A673 (cell line): Measurements from ENCODE around the gene GPR31. TPM values are rescaled to one million over a fixed set of nuclear protein-coding genes. Genes with fewer than 3 reads are reported as not detected.

Experiments used
- BruUV-seq: library from RNA; stranded (reverse); fragments of 400-500 nt; replicated peaks from 2 replicates; lab custom pipeline; 2021; lab: Mats Ljungman, UMichigan
- CTCF ChIA-PET: fragments of 300-600 bp; sonication (Branson Sonifier 250); formaldehyde crosslinking; loops from one replicate; lab custom pipeline; 2022; ENCODE audit warnings: antibody characterized with exemption; lab: Charles Lee
- POLR2A ChIA-PET: fragments of 300-600 bp; sonication (Branson Sonifier 250); formaldehyde crosslinking; loops from one replicate; lab custom pipeline; 2022; ENCODE audit warnings: antibody characterized with exemption; ENCODE audit not compliant: low non-redundant PET; lab: Charles Lee
- DNase-seq: peaks from one replicate; pipeline ENCODE4 v3.0.0-alpha.2; 2015; ENCODE audit warnings: low spot score
- H3K27ac ChIP-seq: fragments of 200-600 bp; sonication (generic); 2 replicates; pipeline ENCODE4 v1.5.1; 2016; ENCODE audit warnings: mixed run types, low read depth, mild to moderate bottlenecking, mixed read lengths, antibody characterized with exemption, low read length; ENCODE audit not compliant: poor library complexity, severe bottlenecking
- H3K27me3 ChIP-seq: fragments of 200-600 bp; sonication (generic); replicated peaks from 2 replicates; pipeline ENCODE4 v1.6.1; 2017; ENCODE audit warnings: mixed run types, low read depth, mild to moderate bottlenecking, mixed read lengths, antibody characterized with exemption, low read length; ENCODE audit not compliant: insufficient read depth, poor library complexity
- H3K36me3 ChIP-seq: fragments of 200-600 bp; sonication (generic); 2 replicates; pipeline ENCODE4 v1.6.1; 2016; ENCODE audit warnings: mixed run types, mild to moderate bottlenecking, mixed read lengths, antibody characterized with exemption, low read length; ENCODE audit not compliant: insufficient read depth, poor library complexity, severe bottlenecking
- H3K4me1 ChIP-seq: fragments of 200-600 bp; sonication (generic); 2 replicates; pipeline ENCODE4 v1.6.1; 2017; ENCODE audit warnings: mixed run types, mild to moderate bottlenecking, mixed read lengths, antibody characterized with exemption, low read length; ENCODE audit not compliant: insufficient read depth, poor library complexity, severe bottlenecking
- H3K4me3 ChIP-seq: fragments of 200-600 bp; sonication (generic); 2 replicates; pipeline ENCODE4 v1.5.1; 2016; ENCODE audit warnings: low read depth, mixed run types, mild to moderate bottlenecking, mixed read lengths, low read length; ENCODE audit not compliant: poor library complexity, severe bottlenecking
- H3K9me3 ChIP-seq: fragments of 200-600 bp; sonication (generic); 2 replicates; pipeline ENCODE4 v1.6.1; 2016; ENCODE audit warnings: mixed run types, low read depth, mild to moderate bottlenecking, mixed read lengths, antibody characterized with exemption, low read length; ENCODE audit not compliant: poor library complexity, severe bottlenecking
- EZH2 ChIP-seq: fragments of 200-600 bp; sonication (generic); IDR thresholded peaks from 2 replicates; pipeline ENCODE4 v1.6.1; 2017; ENCODE audit warnings: borderline replicate concordance, low read depth, mild to moderate bottlenecking, mixed read lengths, antibody characterized with exemption, low read length; ENCODE audit not compliant: poor library complexity, severe bottlenecking
- intact Hi-C: fragments of 100-400 bp; cut with micrococcal nuclease; formaldehyde crosslinking; loops from one replicate; pipeline ENCODE4 v1.10.0; 2022; ENCODE audit not compliant: unreplicated experiment
- total RNA-seq: library from RNA; stranded (reverse); gene quantifications from 2 replicates; pipeline ENCODE4 v1.2.3, GENCODE V29; 2021
- TF ChIP-seq, protein P1 (sequence below): fragments of 300-800, 200-600 bp; sonication (generic); conservative IDR thresholded peaks from 2 replicates; pipeline ENCODE4 v1.5.1; 2017; ENCODE audit warnings: low read depth, mild to moderate bottlenecking, antibody characterized with exemption, low read length, moderate library complexity, mixed read lengths

Gene GPR31
- total RNA-seq, 1 experiment from 2014 or later: not detected

- H3K4me1 ChIP-seq: no peaks in the 10 kb centered on the region
- no peaks in the 10 kb centered on the region for H3K36me3 ChIP-seq
- no peaks in the 10 kb centered on the region for H3K9me3 ChIP-seq
- no peak for TF ChIP-seq EZH2
- TF ChIP-seq, protein P1, sequence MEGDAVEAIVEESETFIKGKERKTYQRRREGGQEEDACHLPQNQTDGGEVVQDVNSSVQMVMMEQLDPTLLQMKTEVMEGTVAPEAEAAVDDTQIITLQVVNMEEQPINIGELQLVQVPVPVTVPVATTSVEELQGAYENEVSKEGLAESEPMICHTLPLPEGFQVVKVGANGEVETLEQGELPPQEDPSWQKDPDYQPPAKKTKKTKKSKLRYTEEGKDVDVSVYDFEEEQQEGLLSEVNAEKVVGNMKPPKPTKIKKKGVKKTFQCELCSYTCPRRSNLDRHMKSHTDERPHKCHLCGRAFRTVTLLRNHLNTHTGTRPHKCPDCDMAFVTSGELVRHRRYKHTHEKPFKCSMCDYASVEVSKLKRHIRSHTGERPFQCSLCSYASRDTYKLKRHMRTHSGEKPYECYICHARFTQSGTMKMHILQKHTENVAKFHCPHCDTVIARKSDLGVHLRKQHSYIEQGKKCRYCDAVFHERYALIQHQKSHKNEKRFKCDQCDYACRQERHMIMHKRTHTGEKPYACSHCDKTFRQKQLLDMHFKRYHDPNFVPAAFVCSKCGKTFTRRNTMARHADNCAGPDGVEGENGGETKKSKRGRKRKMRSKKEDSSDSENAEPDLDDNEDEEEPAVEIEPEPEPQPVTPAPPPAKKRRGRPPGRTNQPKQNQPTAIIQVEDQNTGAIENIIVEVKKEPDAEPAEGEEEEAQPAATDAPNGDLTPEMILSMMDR: peak; percentile 20; the same call in 1 of the 2 replicates
- no peak overlapping the region for H3K4me3 ChIP-seq
- intact Hi-C loops: no loop called here
- CTCF ChIA-PET: no interaction called here
- peaks cover 18% of the 10 kb centered on the region for H3K27me3 ChIP-seq
- POLR2A ChIA-PET: no interaction called here
- H3K27ac ChIP-seq: no peak overlapping the region
- BruUV-seq: no TSS peak
- DNase-seq: no peak
These were observed 42.7 kb downstream of the GPR31 start for GRCh38 chr6:167115054-167115453.

DNA sequence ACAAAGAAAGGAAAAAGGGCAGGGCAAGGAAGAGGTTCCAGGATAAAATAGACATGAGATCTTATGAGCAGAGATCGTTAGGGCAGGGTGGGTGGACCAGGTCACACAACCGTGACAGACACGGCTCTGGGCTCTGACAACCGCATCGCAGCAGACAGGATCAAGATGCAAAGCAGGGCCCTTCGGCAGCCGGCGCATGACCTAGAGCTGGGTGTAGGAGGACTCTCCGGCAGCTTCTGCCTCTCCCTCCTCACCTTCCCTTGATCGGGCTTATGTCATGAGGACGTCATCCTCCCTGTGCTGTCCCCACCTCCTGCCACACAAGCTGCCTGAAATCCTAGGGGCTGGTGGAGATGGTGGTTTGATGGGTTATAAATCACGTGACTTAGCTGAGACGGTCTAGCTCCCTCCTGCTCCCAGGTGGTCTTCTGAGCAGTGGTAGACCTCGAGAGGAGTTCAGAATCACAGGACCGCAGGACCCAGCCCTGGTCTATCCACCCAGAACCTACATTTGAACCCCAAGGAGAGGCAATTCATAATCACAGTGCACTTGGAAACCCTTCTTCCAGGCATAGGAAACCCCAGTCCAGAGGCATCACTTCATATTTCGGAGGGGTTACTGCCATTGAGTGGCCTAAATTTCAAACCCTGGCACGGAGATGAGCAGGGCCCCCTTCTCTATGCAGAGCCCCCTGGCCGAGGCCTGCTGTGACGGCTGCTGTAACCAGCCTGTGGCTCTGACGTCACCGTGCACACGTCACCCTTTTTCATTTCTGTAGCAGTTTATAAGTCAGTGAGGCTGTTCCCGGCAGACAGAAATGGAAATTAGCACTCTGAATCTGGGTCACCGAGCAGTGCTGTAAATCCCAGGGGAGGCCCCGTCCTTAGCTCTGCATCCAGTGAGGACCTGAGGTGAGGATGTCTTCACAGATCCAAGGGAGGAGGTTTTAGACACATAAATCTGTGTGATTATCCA is 43.6 kb downstream of the GPR31 start:
- CTCF ChIA-PET: no interaction called here
- Histone ChIP-seq H3K9me3 (no peaks in the 10 kb centered on the region), H3K4me1 (no peaks in the 10 kb centered on the region), H3K27ac (no peak overlapping the region), H3K4me3 (no peak overlapping the region), H3K36me3 (no peaks in the 10 kb centered on the region), H3K27me3 (peaks cover 18% of the 10 kb centered on the region)
- intact Hi-C loops: no loop called here
- TF ChIP-seq, protein P1: no peak
- no peak for TF ChIP-seq EZH2
- DNase-seq: no peak
- no TSS peak for BruUV-seq
- POLR2A ChIA-PET: no interaction called here

GRCh38 chr6:167113047-167113754 is 44.6 kb downstream of the GPR31 start:
- H3K4me3 ChIP-seq: no peak overlapping the region
- TF ChIP-seq, protein P1: no peak
- no peak for TF ChIP-seq EZH2
- POLR2A ChIA-PET: interaction anchor here (0.6 kb wide), 1 partner anchor 1780 kb away, joined by 4 read pairs; no protein-coding TSS in a partner anchor
- no peaks in the 10 kb centered on the region for H3K4me1 ChIP-seq
- H3K36me3 ChIP-seq: no peaks in the 10 kb centered on the region
- DNase-seq: no peak
- CTCF ChIA-PET: no interaction called here
- H3K27me3 ChIP-seq: peaks cover 18% of the 10 kb centered on the region
- H3K27ac ChIP-seq: no peak overlapping the region
- intact Hi-C loops: no loop called here
- no TSS peak for BruUV-seq
- H3K9me3 ChIP-seq: no peaks in the 10 kb centered on the region
